H1 (cell line): ENCODE measurements around the gene TTLL5. TPM values are rescaled to one million over a fixed set of nuclear protein-coding genes. Genes with fewer than 3 reads are reported as not detected.

Source experiments
- CTCF ChIA-PET: fragments of 300-600 bp; sonication (Branson Sonifier 250); formaldehyde crosslinking; loops from one replicate; lab custom pipeline; 2021; ENCODE audit not compliant: partially characterized antibody; lab: Charles Lee
- POLR2A ChIA-PET: fragments of 300-600 bp; sonication (Branson Sonifier 250); formaldehyde crosslinking; loops from one replicate; lab custom pipeline; 2021; ENCODE audit warnings: inconsistent platforms; ENCODE audit not compliant: partially characterized antibody; lab: Charles Lee
- DNase-seq, 2 experiments: peaks; one replicate each; pipeline versions ENCODE4 v3.0.0 to v3.0.0-alpha.2; 2010 to 2022; ENCODE audit warnings: low spot score in 2 of 2, low read depth in 1 of 2, mixed read lengths in 1 of 2
- FAIRE-seq: peaks from 2 replicates; lab custom pipeline; 2011; peaks lifted over from hg19 to GRCh38; lab: Jason Lieb, UNC
- H2AFZ ChIP-seq: 2 replicates; pipeline ENCODE4 v1.8.1; 2012; ENCODE audit warnings: low read length, inconsistent platforms
- H2AK5ac ChIP-seq: 2 replicates; pipeline ENCODE4 v1.6.1; 2013; ENCODE audit warnings: low read depth, low read length
- H2BK120ac ChIP-seq: replicated peaks from 2 replicates; pipeline ENCODE3; 2013; ENCODE audit warnings: low read depth, low read length, inconsistent platforms
- H2BK12ac ChIP-seq: 2 replicates; pipeline ENCODE4 v1.6.1; 2013; ENCODE audit warnings: low read depth, low read length
- H2BK15ac ChIP-seq: 2 replicates; pipeline ENCODE4 v1.6.1; 2013; ENCODE audit warnings: low read length
- H2BK20ac ChIP-seq: 2 replicates; pipeline ENCODE4 v1.6.1; 2013; ENCODE audit warnings: low read length
- H2BK5ac ChIP-seq: 2 replicates; pipeline ENCODE4 v1.6.1; 2013; ENCODE audit warnings: low read depth, low read length
- H3K14ac ChIP-seq: 2 replicates; pipeline ENCODE4 v1.6.1; 2013; ENCODE audit warnings: inconsistent platforms; ENCODE audit not compliant: insufficient read length
- H3K18ac ChIP-seq: 2 replicates; pipeline ENCODE4 v1.6.1; 2013; ENCODE audit warnings: low read length; ENCODE audit errors: extremely low read depth
- H3K23ac ChIP-seq: 2 replicates; pipeline ENCODE4 v1.6.1; 2013; ENCODE audit warnings: inconsistent platforms; ENCODE audit not compliant: insufficient read length
- H3K23me2 ChIP-seq: 2 replicates; pipeline ENCODE4 v1.6.1; 2013; ENCODE audit warnings: low read depth, low read length
- H3K27ac ChIP-seq: 2 replicates; pipeline ENCODE4 v1.6.1; 2011; ENCODE audit warnings: low read depth, low read length, inconsistent platforms
- H3K27me3 ChIP-seq, 4 experiments: replicated peaks in 1 of 4; 1 replicate in 1 of 4; 2 replicates in 3 of 4; pipeline versions ENCODE4 v1.6.1 to v1.8.1; 2011 to 2013; ENCODE audit warnings: low read length in 3 of 4, mild to moderate bottlenecking in 3 of 4, inconsistent platforms in 2 of 4, mixed read lengths in 2 of 4, moderate library complexity in 1 of 4; ENCODE audit not compliant: control insufficient read depth in 3 of 4, insufficient read depth in 3 of 4; ENCODE audit errors: extremely low read depth in 1 of 4
- H3K36me3 ChIP-seq, 4 experiments: 2 replicates each; pipeline versions ENCODE4 v1.6.1 to v1.8.1; 2011 to 2013; ENCODE audit warnings: mild to moderate bottlenecking in 4 of 4, low read length in 3 of 4, moderate library complexity in 2 of 4, control low read depth in 1 of 4, inconsistent platforms in 1 of 4; ENCODE audit not compliant: insufficient read depth in 4 of 4, control insufficient read depth in 2 of 4
- H3K4ac ChIP-seq: replicated peaks from 2 replicates; pipeline ENCODE3; 2013; ENCODE audit warnings: low read length, low read depth, mixed read lengths, inconsistent platforms; ENCODE audit not compliant: insufficient read length
- H3K4me1 ChIP-seq, 4 experiments: replicated peaks in 1 of 4; 1 replicate in 1 of 4; 2 replicates in 3 of 4; pipeline versions ENCODE4 v1.6.1 to v1.8.1; 2011 to 2013; ENCODE audit warnings: low read length in 3 of 4, inconsistent platforms in 2 of 4, mixed read lengths in 1 of 4; ENCODE audit not compliant: insufficient read depth in 4 of 4, control insufficient read depth in 3 of 4
- H3K4me2 ChIP-seq, 2 experiments: 2 replicates each; pipeline versions ENCODE4 v1.6.1 to v1.8.1; 2011 to 2013; ENCODE audit warnings: low read depth in 2 of 2, low read length in 2 of 2, control low read depth in 1 of 2, inconsistent platforms in 1 of 2, mild to moderate bottlenecking in 1 of 2; ENCODE audit not compliant: insufficient read depth in 1 of 2
- H3K4me3 ChIP-seq, 4 experiments: fragments of 200-600, 300-600 bp in 1 of 4; sonication (generic), shearing (Covaris generic), sonication (Bioruptor Twin) in 1 of 4; 2 replicates each; pipeline versions ENCODE4 v1.5.1 to v1.8.1; 2011 to 2016; ENCODE audit warnings: low read length in 4 of 4, low read depth in 3 of 4, control low read depth in 2 of 4, inconsistent platforms in 2 of 4, mild to moderate bottlenecking in 2 of 4, mixed read lengths in 1 of 4, moderate library complexity in 1 of 4; ENCODE audit not compliant: insufficient read depth in 2 of 4; ENCODE audit errors: extremely low read depth in 1 of 4
- H3K56ac ChIP-seq: replicated peaks from 2 replicates; pipeline ENCODE3; 2013; ENCODE audit warnings: low read depth, mild to moderate bottlenecking, mixed read lengths, low read length, inconsistent platforms; ENCODE audit not compliant: insufficient read length
- H3K79me1 ChIP-seq: 2 replicates; pipeline ENCODE4 v1.6.1; 2013; ENCODE audit warnings: low read depth, low read length, control low read depth
- H3K79me2 ChIP-seq, 2 experiments: 2 replicates each; pipeline versions ENCODE4 v1.6.1 to v1.8.1; 2012 to 2013; ENCODE audit warnings: low read length in 2 of 2, mild to moderate bottlenecking in 2 of 2, inconsistent platforms in 1 of 2; ENCODE audit not compliant: insufficient read depth in 2 of 2, control insufficient read depth in 1 of 2
- H3K9ac ChIP-seq, 4 experiments: replicated peaks in 1 of 4; 1 replicate in 1 of 4; 2 replicates in 3 of 4; pipeline versions ENCODE4 v1.6.1 to v1.8.1; 2011 to 2013; ENCODE audit warnings: low read depth in 3 of 4, low read length in 3 of 4, control low read depth in 2 of 4, mild to moderate bottlenecking in 2 of 4, moderate library complexity in 2 of 4, inconsistent platforms in 1 of 4; ENCODE audit errors: extremely low read depth in 1 of 4
- H3K9me3 ChIP-seq, 2 experiments: 2 replicates each; pipeline versions ENCODE4 v1.6.1 to v1.8.1; 2012 to 2013; ENCODE audit warnings: mild to moderate bottlenecking in 2 of 2, moderate library complexity in 2 of 2, control low read depth in 1 of 2, inconsistent platforms in 1 of 2, low read depth in 1 of 2, low read length in 1 of 2, mixed read lengths in 1 of 2; ENCODE audit not compliant: insufficient read depth in 2 of 2
- H4K20me1 ChIP-seq, 2 experiments: replicated peaks in 1 of 2; 2 replicates each; pipeline versions ENCODE3 to v1.8.1; 2011 to 2013; ENCODE audit warnings: inconsistent platforms in 2 of 2, low read length in 2 of 2, mild to moderate bottlenecking in 1 of 2; ENCODE audit not compliant: insufficient read depth in 2 of 2, control insufficient read depth in 1 of 2
- H4K5ac ChIP-seq: 2 replicates; pipeline ENCODE4 v1.6.1; 2013; ENCODE audit warnings: low read length, low read depth, mixed read lengths, inconsistent platforms; ENCODE audit not compliant: insufficient read length
- H4K8ac ChIP-seq: 2 replicates; pipeline ENCODE4 v1.8.0; 2013; ENCODE audit warnings: mild to moderate bottlenecking, moderate library complexity, low read length, inconsistent platforms; ENCODE audit not compliant: insufficient read depth; ENCODE audit errors: extremely low read depth
- H4K91ac ChIP-seq: replicated peaks from 2 replicates; pipeline ENCODE3; 2013; ENCODE audit warnings: low read length, mixed read lengths, inconsistent platforms; ENCODE audit not compliant: insufficient read length
- CBX8 ChIP-seq: fragments of 300-800, 300-1000 bp; sonication (generic); IDR thresholded peaks from 2 replicates; pipeline ENCODE4 v1.7.1; 2016; ENCODE audit warnings: low read depth, low read length, borderline replicate concordance
- EZH2 ChIP-seq: fragments of 200-600 bp; sonication (generic); IDR thresholded peaks from 2 replicates; pipeline ENCODE4 v1.7.1; 2012; ENCODE audit warnings: low read depth, mild to moderate bottlenecking, moderate library complexity, low read length, inconsistent platforms; ENCODE audit not compliant: severe bottlenecking
- GTF2F1 ChIP-seq: IDR thresholded peaks from 2 replicates; pipeline ENCODE4 v1.6.1; 2012; ENCODE audit warnings: low read depth, low read length, improper control_type of control experiment, borderline replicate concordance
- HDAC6 ChIP-seq: IDR thresholded peaks from one replicate; pipeline ENCODE4 v1.7.1; 2012; ENCODE audit warnings: low read depth, mild to moderate bottlenecking, inconsistent platforms, low read length, moderate library complexity
- JUN ChIP-seq: IDR thresholded peaks from 2 replicates; pipeline ENCODE4 v1.6.1; 2011; ENCODE audit warnings: low read depth, mild to moderate bottlenecking, improper control_type of control experiment, low read length
- RNF2 ChIP-seq: fragments of 200-900, 300-1000 bp; sonication (generic); IDR thresholded peaks from 2 replicates; pipeline ENCODE4 v1.7.1; 2016; ENCODE audit warnings: borderline replicate concordance, low read depth, mild to moderate bottlenecking, antibody characterized with exemption, low read length; ENCODE audit not compliant: poor library complexity, severe bottlenecking; ENCODE audit errors: missing control alignments
- TEAD4 ChIP-seq: IDR thresholded peaks from 2 replicates; pipeline ENCODE4 v1.6.1; 2012; ENCODE audit warnings: low read depth, low read length, inconsistent platforms, mixed read lengths
- WGBS, 2 experiments: shearing (Covaris generic) in 1 of 2; methylation state at CpG; one replicate each; pipeline versions ENCODE4 v1.1.6 to v1.1.7; 2013 to 2015; ENCODE audit warnings: low lambda C conversion rate in 2 of 2, mixed read lengths in 2 of 2, inconsistent platforms in 1 of 2, low coverage in 1 of 2, missing lambda C conversion rate in 1 of 2; ENCODE audit not compliant: insufficient replicate concordance in 2 of 2, insufficient coverage in 1 of 2, insufficient read length in 1 of 2; ENCODE audit errors: extremely low coverage in 1 of 2, missing lambda C conversion rate in 1 of 2; 5-methylcytosine and 5-hydroxymethylcytosine counted together
- polyA plus RNA-seq, 7 experiments: library from polyadenylated mRNA; depleted of rRNA in 3 of 7; stranded (reverse) in 5 of 7; unstranded in 2 of 7; fragments of >200 nt in 5 of 7; fragments of 200-250 nt in 2 of 7; gene quantifications; 1 replicate in 5 of 7; 2 replicates in 1 of 7; 4 replicates in 1 of 7; pipeline versions ENCODE4 v1.2.1 to v1.2.3, GENCODE V29; 2011 to 2013; ENCODE audit warnings: missing spikeins in 2 of 7, mixed read lengths in 2 of 7
- total RNA-seq: library from RNA; stranded (reverse); fragmentation: NEBNext Ultra II Directional; extraction: Animal tissue kit (Norgen Biotek cat#: 25700); gene quantifications from 2 replicates; pipeline ENCODE4 v1.2.1, GENCODE V29; 2021
- TF ChIP-seq, protein P1 (sequence below): IDR thresholded peaks from 2 replicates; pipeline ENCODE4 v1.6.1; 2011; ENCODE audit warnings: low read depth, mild to moderate bottlenecking, low read length; ENCODE audit not compliant: insufficient read depth
- TF ChIP-seq, protein P2 (sequence below), 3 experiments: IDR thresholded peaks; 1 replicate in 2 of 3; 2 replicates in 1 of 3; pipeline versions ENCODE4 v1.5.1 to v1.6.1; 2011; ENCODE audit warnings: low read length in 3 of 3, mild to moderate bottlenecking in 3 of 3, inconsistent platforms in 2 of 3, low read depth in 1 of 3, moderate library complexity in 1 of 3; ENCODE audit not compliant: insufficient read depth in 1 of 3; ENCODE audit errors: control extremely low read depth in 1 of 3

TTLL5 gene
- total and polyA plus RNA-seq, 2 of the 8 experiments (the other 6 are each of a cell fraction or from before 2014, with no cell fraction given), result 16.1 to 45.9 TPM

DNA sequence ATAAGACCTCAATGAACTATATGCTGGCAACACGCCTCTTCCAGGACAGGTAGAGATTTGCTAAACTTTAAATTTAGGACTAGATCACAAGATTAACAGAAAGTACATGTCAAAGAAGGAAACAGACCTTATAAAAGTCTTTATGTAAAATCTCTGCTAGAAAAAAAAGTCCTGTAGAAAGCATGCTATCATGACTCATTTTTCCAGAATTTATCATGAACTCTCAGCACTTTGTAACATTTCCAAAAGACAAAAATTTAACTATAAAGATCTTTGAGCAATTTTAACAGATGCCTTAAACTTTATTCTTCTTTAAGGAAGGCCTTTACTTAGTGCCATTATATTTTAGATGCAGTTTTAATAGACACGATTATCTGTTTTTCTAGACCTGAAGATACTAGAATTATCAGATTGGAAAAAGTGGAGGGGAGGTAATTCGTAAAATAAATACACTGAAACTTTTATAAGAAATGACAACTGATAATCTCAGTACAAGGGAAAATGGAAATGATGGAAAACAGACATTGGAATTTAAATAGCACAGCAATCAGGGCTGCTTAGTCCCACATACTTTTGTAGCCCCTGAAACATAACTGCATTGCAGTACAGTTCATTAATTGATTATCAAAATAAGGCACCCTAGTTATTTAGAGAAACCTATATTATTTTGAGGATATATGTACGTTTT lies 92.0 kb downstream of the TTLL5 start:
- ChIA-PET POLR2A (no interaction called here), CTCF (interaction anchor here (0.7 kb wide), 1 partner anchor 13 kb away, joined by 3 read pairs; no protein-coding TSS in a partner anchor)
- Histone ChIP-seq H3K4ac (no peak overlapping the region), H3K27me3 (no peaks in the 10 kb centered on the region), H3K18ac (no peak overlapping the region), H3K36me3 (peaks cover 0 to 7% (median 3%) of the 10 kb centered on the region in 4 experiments; a peak in 2 of 8 replicates), H3K23ac (no peak overlapping the region), H2AK5ac (no peak overlapping the region), H4K20me1 (peaks cover 0 to 4% of the 10 kb centered on the region in 2 experiments), H3K4me1 (no peaks in the 10 kb centered on the region; a peak in 2 of 7 replicates), H3K23me2 (no peaks in the 10 kb centered on the region), H3K27ac (no peak overlapping the region), H2BK120ac (no peak overlapping the region), H3K79me2 (no peaks in the 10 kb centered on the region), H2BK5ac (no peak overlapping the region), H4K8ac (no peak overlapping the region), H3K4me2 (no peak overlapping the region), H2BK15ac (no peak overlapping the region), H4K91ac (no peak overlapping the region), H3K9me3 (no peaks in the 10 kb centered on the region), H3K14ac (no peak overlapping the region), H2BK20ac (no peak overlapping the region), H2BK12ac (no peak overlapping the region), H3K79me1 (no peaks in the 10 kb centered on the region), H3K56ac (no peak overlapping the region), H4K5ac (no peak overlapping the region), H3K4me3 (no peak overlapping the region), H3K9ac (no peak overlapping the region), H2AFZ (no peak overlapping the region)
- no peak for DNase-seq
- FAIRE-seq, result no peak
- 86% methylated on average over 4 of the region's 4 CpGs; no CpG with 5 or more reads in 1 of the 2 experiments for WGBS, 2 experiments
- no peak for TF ChIP-seq RNF2
- no peak for TF ChIP-seq JUN
- no peak for TF ChIP-seq EZH2
- no peak for TF ChIP-seq TEAD4
- TF ChIP-seq HDAC6, result no peak
- TF ChIP-seq, protein P1, sequence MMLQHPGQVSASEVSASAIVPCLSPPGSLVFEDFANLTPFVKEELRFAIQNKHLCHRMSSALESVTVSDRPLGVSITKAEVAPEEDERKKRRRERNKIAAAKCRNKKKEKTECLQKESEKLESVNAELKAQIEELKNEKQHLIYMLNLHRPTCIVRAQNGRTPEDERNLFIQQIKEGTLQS, result no peak
- TF ChIP-seq GTF2F1, result no peak
- TF ChIP-seq CBX8, result no peak
- TF ChIP-seq, protein P2, sequence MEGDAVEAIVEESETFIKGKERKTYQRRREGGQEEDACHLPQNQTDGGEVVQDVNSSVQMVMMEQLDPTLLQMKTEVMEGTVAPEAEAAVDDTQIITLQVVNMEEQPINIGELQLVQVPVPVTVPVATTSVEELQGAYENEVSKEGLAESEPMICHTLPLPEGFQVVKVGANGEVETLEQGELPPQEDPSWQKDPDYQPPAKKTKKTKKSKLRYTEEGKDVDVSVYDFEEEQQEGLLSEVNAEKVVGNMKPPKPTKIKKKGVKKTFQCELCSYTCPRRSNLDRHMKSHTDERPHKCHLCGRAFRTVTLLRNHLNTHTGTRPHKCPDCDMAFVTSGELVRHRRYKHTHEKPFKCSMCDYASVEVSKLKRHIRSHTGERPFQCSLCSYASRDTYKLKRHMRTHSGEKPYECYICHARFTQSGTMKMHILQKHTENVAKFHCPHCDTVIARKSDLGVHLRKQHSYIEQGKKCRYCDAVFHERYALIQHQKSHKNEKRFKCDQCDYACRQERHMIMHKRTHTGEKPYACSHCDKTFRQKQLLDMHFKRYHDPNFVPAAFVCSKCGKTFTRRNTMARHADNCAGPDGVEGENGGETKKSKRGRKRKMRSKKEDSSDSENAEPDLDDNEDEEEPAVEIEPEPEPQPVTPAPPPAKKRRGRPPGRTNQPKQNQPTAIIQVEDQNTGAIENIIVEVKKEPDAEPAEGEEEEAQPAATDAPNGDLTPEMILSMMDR (IDR thresholded peaks at IDR 0.05; ENCODE audit: control extremely low read depth in 1 of 3, insufficient read depth in 1 of 3, low read depth in 1 of 3, low read length in 3 of 3), result no peak
